ENCODE measurements around the gene SUPV3L1.

DNA sequence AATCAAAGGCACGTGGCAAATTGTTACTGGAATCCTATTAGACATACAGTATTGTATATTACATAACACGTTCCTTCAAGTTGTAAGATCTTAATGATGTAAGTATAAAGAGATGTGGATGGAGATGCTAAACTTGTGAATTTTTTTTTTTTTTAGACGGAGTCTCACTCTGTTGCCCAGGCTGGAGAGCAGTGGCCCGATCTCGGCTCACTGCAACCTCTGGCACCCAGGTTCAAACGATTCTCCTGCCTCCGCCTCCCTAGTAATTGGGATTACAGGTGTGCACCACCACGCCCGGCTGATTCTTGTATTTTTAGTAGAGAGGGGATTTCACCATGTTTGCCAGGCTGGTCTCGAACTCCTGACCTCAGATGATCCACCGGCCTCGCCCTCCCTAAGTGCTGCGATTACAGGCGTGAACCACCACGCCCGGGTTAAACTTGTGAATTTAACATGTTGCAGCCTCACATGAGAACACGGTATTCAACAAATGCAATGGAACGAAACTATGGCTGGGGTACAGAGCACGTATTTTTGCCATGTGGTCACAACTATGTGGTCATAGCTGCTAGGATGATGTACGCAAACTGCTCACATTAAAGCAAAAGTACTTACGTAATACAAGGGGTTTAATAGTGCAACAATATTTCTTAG is 818 bp upstream of the SUPV3L1 start:
- no peak for TF ChIP-seq CEBPB (IDR thresholded peaks at IDR 0.05; ENCODE audit: borderline replicate concordance in 1 of 2, low read depth in 2 of 2, low read length in 2 of 2)
- TF ChIP-seq, protein P1, sequence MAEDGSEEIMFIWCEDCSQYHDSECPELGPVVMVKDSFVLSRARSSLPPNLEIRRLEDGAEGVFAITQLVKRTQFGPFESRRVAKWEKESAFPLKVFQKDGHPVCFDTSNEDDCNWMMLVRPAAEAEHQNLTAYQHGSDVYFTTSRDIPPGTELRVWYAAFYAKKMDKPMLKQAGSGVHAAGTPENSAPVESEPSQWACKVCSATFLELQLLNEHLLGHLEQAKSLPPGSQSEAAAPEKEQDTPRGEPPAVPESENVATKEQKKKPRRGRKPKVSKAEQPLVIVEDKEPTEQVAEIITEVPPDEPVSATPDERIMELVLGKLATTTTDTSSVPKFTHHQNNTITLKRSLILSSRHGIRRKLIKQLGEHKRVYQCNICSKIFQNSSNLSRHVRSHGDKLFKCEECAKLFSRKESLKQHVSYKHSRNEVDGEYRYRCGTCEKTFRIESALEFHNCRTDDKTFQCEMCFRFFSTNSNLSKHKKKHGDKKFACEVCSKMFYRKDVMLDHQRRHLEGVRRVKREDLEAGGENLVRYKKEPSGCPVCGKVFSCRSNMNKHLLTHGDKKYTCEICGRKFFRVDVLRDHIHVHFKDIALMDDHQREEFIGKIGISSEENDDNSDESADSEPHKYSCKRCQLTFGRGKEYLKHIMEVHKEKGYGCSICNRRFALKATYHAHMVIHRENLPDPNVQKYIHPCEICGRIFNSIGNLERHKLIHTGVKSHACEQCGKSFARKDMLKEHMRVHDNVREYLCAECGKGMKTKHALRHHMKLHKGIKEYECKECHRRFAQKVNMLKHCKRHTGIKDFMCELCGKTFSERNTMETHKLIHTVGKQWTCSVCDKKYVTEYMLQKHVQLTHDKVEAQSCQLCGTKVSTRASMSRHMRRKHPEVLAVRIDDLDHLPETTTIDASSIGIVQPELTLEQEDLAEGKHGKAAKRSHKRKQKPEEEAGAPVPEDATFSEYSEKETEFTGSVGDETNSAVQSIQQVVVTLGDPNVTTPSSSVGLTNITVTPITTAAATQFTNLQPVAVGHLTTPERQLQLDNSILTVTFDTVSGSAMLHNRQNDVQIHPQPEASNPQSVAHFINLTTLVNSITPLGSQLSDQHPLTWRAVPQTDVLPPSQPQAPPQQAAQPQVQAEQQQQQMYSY (CRISPR knock-in tag; IDR thresholded peaks at IDR 0.05) = no peak
- no peak for TF ChIP-seq CTCF (IDR thresholded peaks at IDR 0.05 in 2 of 3, conservative IDR thresholded peaks at IDR 0.05 in 1 of 3; ENCODE audit: control insufficient read depth in 2 of 3, extremely low read depth in 1 of 3, insufficient read depth in 1 of 3, low read depth in 3 of 3, low read length in 3 of 3)
- no peak for TF ChIP-seq JUND (IDR thresholded peaks at IDR 0.05; ENCODE audit: low read depth, low read length)
- TF ChIP-seq HDGF (IDR thresholded peaks at IDR 0.05) = no peak
- no peak for TF ChIP-seq POLR2A (IDR thresholded peaks at IDR 0.05; ENCODE audit: low read depth, low read length)

All from GM12878 (cell line).